Mucosa of rectum (tissue), 2 donors: ENCODE data around the gene ITIH5.
A peak's percentile ranks its signal among the peaks of the same experiment; 100 is the strongest.

Experiments
- H3K27ac ChIP-seq, 2 donors: one replicate each; pipeline ENCODE4 v1.7.0; 2013; ENCODE audit warnings: inconsistent platforms in 2 of 2, low read depth in 2 of 2, low read length in 2 of 2
- H3K27me3 ChIP-seq, 2 donors: one replicate each; pipeline ENCODE4 v1.7.0; 2013; ENCODE audit warnings: low read length in 2 of 2; ENCODE audit not compliant: control insufficient read depth in 2 of 2, insufficient read depth in 2 of 2
- H3K36me3 ChIP-seq, 2 donors: one replicate each; pipeline ENCODE4 v1.7.0; 2013; ENCODE audit warnings: low read length in 2 of 2; ENCODE audit not compliant: control insufficient read depth in 2 of 2, insufficient read depth in 2 of 2
- H3K4me1 ChIP-seq, 2 donors: one replicate each; pipeline ENCODE4 v1.7.0; 2013; ENCODE audit warnings: low read length in 2 of 2, mild to moderate bottlenecking in 1 of 2; ENCODE audit not compliant: control insufficient read depth in 2 of 2, insufficient read depth in 2 of 2
- H3K4me3 ChIP-seq, 2 donors: one replicate each; pipeline ENCODE4 v1.7.0; 2013; ENCODE audit warnings: low read length in 2 of 2
- H3K9ac ChIP-seq, 2 donors: one replicate each; pipeline ENCODE4 v1.7.0; 2013; ENCODE audit warnings: low read length in 2 of 2, low read depth in 1 of 2, mild to moderate bottlenecking in 1 of 2
- H3K9me3 ChIP-seq, 2 donors: one replicate each; pipeline ENCODE4 v1.7.0; 2013; ENCODE audit warnings: low read length in 2 of 2; ENCODE audit not compliant: control insufficient read depth in 2 of 2
- donor health status: healthy.
- donor health status: Normal muscosa, but diverticular disease.

Gene ITIH5

GRCh38 chr10:7559386-7559785, 107.4 kb downstream of the ITIH5 start:
- Histone ChIP-seq H3K4me1 (peaks cover 2 to 10% of the 10 kb centered on the region in 2 donors), H3K9ac (no peak overlapping the region), H3K27me3 (no peaks in the 10 kb centered on the region), H3K4me3 (no peak overlapping the region), H3K9me3 (no peaks in the 10 kb centered on the region), H3K36me3 (no peaks in the 10 kb centered on the region), H3K27ac (no peak overlapping the region)

DNA sequence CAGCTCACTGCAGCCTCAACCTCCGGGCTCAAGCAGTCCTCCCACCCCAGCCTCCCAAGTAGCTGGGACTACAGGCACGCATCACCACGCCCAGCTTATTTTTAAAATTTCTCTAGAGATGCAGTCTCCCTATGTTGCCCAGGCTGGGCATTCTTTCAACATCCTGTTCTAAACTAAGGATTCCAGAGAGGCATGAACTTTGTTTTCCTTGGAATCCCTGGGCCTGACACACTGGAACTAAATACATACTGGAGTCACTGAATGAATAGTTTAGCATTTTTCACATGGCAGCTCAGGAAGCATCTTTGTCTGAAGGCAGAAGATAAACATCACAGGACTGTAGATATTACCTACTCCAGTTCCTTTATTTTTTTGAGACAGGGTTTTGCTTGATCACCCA, 108.7 kb downstream of the ITIH5 start:
- no peak overlapping the region for H3K4me3 ChIP-seq
- no peaks in the 10 kb centered on the region for H3K27me3 ChIP-seq
- H3K36me3 ChIP-seq = no peaks in the 10 kb centered on the region
- no peak overlapping the region for H3K27ac ChIP-seq
- peaks cover 2 to 6% of the 10 kb centered on the region in 2 donors for H3K4me1 ChIP-seq
- no peaks in the 10 kb centered on the region for H3K9me3 ChIP-seq
- H3K9ac ChIP-seq = no peak overlapping the region

DNA sequence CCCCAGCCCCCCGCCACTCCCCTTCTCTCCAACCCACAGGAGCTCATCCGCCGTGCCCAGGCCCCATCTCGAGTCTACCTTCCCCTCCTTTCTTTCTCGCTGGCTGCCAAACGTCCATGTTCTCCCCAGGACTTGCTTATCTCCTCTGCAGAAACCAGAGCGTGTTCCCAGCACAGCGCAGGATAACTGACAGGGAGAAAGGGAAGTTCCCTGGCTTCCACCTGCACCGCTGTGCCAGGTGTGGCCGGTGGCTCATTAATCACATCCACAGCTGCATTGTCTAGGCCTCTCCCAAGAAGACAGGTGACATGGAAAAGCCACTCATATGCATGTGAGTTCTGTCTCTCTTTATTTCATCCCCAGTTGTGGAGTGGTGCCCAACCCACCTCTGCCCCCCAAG, 113.2 kb downstream of the ITIH5 start:
- no peaks in the 10 kb centered on the region for H3K9me3 ChIP-seq
- H3K36me3 ChIP-seq = no peaks in the 10 kb centered on the region
- no peaks in the 10 kb centered on the region for H3K27me3 ChIP-seq
- no peaks in the 10 kb centered on the region for H3K4me1 ChIP-seq
- no peak overlapping the region for H3K27ac ChIP-seq
- H3K4me3 ChIP-seq = no peak overlapping the region
- H3K9ac ChIP-seq = no peak overlapping the region

- peak overlapping the region in 1 of 2 donors; percentile 25 for H3K27ac ChIP-seq
- no peaks in the 10 kb centered on the region for H3K9me3 ChIP-seq
- H3K9ac ChIP-seq = no peak overlapping the region
- H3K4me1 ChIP-seq = no peaks in the 10 kb centered on the region
- H3K27me3 ChIP-seq = no peaks in the 10 kb centered on the region
- no peaks in the 10 kb centered on the region for H3K36me3 ChIP-seq
- no peak overlapping the region for H3K4me3 ChIP-seq
These were observed 114.6 kb downstream of the ITIH5 start for GRCh38 chr10:7551950-7552716.

GRCh38 chr10:7551289-7551688, 115.5 kb downstream of the ITIH5 start:
- H3K27ac ChIP-seq = no peak overlapping the region
- no peak overlapping the region for H3K9ac ChIP-seq
- no peaks in the 10 kb centered on the region for H3K36me3 ChIP-seq
- H3K4me1 ChIP-seq = no peaks in the 10 kb centered on the region
- no peaks in the 10 kb centered on the region for H3K27me3 ChIP-seq
- H3K9me3 ChIP-seq = no peaks in the 10 kb centered on the region
- H3K4me3 ChIP-seq = no peak overlapping the region

DNA sequence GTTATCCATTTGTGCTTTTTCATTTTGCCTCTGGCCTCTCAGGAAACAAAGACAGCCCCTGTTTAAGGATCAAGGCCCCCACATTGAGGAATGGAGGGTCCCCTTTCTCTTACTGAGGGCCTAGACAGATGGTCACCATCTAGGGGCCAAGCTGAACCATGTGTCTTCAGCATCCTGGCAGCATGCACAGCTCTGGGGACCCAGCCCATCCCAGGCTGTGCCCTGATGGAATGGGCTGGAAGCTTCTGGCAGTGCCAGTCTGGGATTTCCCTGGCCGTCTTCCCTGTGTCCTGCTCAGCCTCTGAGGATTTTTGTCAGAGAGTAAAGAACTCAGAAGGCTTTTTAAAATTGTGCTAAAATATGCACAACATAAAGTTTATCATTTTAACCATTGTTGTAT, 116.8 kb downstream of the ITIH5 start:
- no peaks in the 10 kb centered on the region for H3K4me1 ChIP-seq
- no peaks in the 10 kb centered on the region for H3K27me3 ChIP-seq
- no peaks in the 10 kb centered on the region for H3K9me3 ChIP-seq
- no peak overlapping the region for H3K27ac ChIP-seq
- H3K9ac ChIP-seq = no peak overlapping the region
- no peaks in the 10 kb centered on the region for H3K36me3 ChIP-seq
- H3K4me3 ChIP-seq = no peak overlapping the region

DNA sequence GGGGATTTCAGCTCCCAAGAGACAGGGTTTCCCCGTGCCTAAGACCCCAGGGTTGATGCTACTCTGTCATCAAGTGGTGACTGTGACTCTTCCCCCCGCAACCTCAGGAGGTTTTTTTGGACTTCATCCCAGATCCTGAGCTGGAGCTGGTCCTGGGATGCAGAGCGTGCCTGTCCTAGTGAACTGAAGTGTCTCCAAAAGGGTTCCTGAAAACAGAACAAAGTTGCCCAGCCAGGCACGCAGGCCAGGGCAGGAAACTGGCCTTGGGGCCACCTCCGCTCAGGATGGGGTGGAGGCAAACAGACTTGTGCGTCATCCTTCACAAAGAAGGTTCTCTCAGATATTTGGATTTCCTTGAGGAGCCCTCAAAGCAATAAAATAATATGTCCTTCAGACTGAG, 118.9 kb downstream of the ITIH5 start:
- Histone ChIP-seq H3K27ac (no peak overlapping the region), H3K27me3 (no peaks in the 10 kb centered on the region), H3K4me3 (no peak overlapping the region), H3K4me1 (no peaks in the 10 kb centered on the region), H3K36me3 (no peaks in the 10 kb centered on the region), H3K9ac (no peak overlapping the region), H3K9me3 (no peaks in the 10 kb centered on the region)

- Histone ChIP-seq H3K4me1 (no peaks in the 10 kb centered on the region), H3K9me3 (no peaks in the 10 kb centered on the region), H3K27ac (no peak overlapping the region), H3K36me3 (no peaks in the 10 kb centered on the region), H3K9ac (no peak overlapping the region), H3K4me3 (no peak overlapping the region), H3K27me3 (no peaks in the 10 kb centered on the region)
These were observed 119.6 kb downstream of the ITIH5 start for GRCh38 chr10:7547206-7547605.

- peaks cover 0 to 3% of the 10 kb centered on the region in 2 donors for H3K4me1 ChIP-seq
- H3K27me3 ChIP-seq = no peaks in the 10 kb centered on the region
- H3K9me3 ChIP-seq = no peaks in the 10 kb centered on the region
- no peak overlapping the region for H3K27ac ChIP-seq
- no peak overlapping the region for H3K9ac ChIP-seq
- no peaks in the 10 kb centered on the region for H3K36me3 ChIP-seq
- H3K4me3 ChIP-seq = no peak overlapping the region
These were observed 120.3 kb downstream of the ITIH5 start for GRCh38 chr10:7546385-7546967.

- H3K27me3 ChIP-seq = no peaks in the 10 kb centered on the region
- no peak overlapping the region for H3K27ac ChIP-seq
- no peak overlapping the region for H3K9ac ChIP-seq
These were observed 121.0 kb downstream of the ITIH5 start for GRCh38 chr10:7545792-7546191.

More at GRCh38 chr10:7545792-7546191, 121.0 kb downstream of the ITIH5 start:
- peaks cover 0 to 3% of the 10 kb centered on the region in 2 donors for H3K4me1 ChIP-seq
- no peaks in the 10 kb centered on the region for H3K36me3 ChIP-seq
- no peaks in the 10 kb centered on the region for H3K9me3 ChIP-seq
- no peak overlapping the region for H3K4me3 ChIP-seq
